ENCODE measurements around the gene TRIM37.
"Not testable (repeated sequence)": the region's sequence is repeated elsewhere in the genome, so short reads cannot be mapped to it uniquely, and the experiment has no call there.

TRIM37 gene

DNA sequence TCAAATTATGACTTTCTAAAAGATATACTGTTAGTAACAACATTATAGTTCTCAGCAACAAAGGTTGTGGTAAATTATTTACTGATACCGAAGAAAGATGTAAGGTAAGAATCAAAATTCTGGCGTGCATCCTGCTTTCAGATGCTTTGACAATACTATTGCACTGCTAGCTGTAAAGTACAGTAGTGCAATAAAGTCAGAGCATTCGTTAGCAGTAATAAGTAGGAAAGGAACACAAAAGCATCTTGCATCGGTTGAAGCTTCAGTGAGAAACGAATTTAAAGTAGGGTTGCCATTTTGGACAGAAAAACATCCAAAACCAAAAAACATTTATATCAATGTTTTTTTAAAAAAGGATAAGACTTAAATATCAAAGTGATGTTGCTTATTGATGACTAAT is 44.3 kb upstream of the TRIM37 start:
- TF ChIP-seq, protein P1, sequence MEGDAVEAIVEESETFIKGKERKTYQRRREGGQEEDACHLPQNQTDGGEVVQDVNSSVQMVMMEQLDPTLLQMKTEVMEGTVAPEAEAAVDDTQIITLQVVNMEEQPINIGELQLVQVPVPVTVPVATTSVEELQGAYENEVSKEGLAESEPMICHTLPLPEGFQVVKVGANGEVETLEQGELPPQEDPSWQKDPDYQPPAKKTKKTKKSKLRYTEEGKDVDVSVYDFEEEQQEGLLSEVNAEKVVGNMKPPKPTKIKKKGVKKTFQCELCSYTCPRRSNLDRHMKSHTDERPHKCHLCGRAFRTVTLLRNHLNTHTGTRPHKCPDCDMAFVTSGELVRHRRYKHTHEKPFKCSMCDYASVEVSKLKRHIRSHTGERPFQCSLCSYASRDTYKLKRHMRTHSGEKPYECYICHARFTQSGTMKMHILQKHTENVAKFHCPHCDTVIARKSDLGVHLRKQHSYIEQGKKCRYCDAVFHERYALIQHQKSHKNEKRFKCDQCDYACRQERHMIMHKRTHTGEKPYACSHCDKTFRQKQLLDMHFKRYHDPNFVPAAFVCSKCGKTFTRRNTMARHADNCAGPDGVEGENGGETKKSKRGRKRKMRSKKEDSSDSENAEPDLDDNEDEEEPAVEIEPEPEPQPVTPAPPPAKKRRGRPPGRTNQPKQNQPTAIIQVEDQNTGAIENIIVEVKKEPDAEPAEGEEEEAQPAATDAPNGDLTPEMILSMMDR (conservative IDR thresholded peaks at IDR 0.05; ENCODE audit: low read depth, low read length), result no peak
- no peak overlapping the region for H3K4me3 ChIP-seq (ENCODE audit: low read depth, low read length)
- DNase-seq (ENCODE audit: low read depth), result no peak

DNA sequence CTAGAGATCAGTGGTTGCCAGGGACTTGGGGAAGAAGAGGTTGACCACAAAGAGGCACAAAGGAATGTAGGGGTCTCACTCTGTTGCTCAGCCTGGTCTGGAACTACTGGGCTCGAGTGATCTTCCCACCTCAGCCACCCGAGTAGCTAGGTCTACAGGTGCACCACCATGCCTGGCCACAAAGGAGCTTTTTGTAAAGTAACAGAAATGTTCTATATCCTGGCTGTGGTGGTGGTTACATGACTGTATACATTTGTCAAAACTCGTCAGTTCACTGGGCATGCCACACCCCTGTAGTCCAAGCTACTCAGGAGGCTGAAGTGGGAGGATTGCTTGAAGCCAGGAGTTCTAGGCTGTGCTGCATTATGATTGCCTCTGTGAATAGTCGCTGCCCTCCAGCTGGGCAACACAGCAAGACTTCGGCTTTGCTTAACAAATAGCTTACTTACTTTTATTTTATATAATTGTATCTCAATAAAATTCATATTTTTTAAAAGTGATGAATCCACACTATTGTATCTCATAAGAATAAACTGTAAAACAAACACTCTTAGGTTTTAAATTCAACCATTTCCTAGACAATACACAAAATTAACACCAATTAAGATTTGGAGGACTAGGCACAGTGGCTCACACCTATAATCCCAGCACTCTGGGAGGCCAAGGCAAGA is 43.3 kb upstream of the TRIM37 start:
- H3K4me3 ChIP-seq (ENCODE audit: low read depth, low read length), result no peak overlapping the region
- DNase-seq (ENCODE audit: low read depth), result no peak
- TF ChIP-seq, protein P1 (conservative IDR thresholded peaks at IDR 0.05; ENCODE audit: low read depth, low read length), result no peak

DNA sequence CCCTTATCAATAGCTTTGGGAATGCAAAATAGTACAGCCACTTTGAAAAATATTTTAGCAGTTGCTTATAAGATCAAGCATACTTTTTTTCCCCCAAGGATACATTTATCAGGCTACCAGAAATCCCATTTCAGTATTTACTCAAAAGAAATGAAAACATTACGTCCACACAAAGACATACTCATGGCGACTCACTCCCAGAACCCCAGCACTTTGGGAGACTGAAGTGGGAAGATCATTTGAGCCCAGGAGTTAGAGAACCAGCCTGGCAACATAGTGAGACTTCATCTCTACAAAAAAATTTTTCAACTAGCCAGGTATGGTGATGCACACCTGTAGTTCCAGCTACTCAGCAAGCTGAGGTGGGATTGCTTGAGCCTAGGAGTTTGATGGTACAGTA is 42.4 kb upstream of the TRIM37 start:
- H3K4me3 ChIP-seq (ENCODE audit: low read depth, low read length), result no peak overlapping the region
- no peak for DNase-seq (ENCODE audit: low read depth)
- TF ChIP-seq, protein P1 (conservative IDR thresholded peaks at IDR 0.05; ENCODE audit: low read depth, low read length), result no peak

DNA sequence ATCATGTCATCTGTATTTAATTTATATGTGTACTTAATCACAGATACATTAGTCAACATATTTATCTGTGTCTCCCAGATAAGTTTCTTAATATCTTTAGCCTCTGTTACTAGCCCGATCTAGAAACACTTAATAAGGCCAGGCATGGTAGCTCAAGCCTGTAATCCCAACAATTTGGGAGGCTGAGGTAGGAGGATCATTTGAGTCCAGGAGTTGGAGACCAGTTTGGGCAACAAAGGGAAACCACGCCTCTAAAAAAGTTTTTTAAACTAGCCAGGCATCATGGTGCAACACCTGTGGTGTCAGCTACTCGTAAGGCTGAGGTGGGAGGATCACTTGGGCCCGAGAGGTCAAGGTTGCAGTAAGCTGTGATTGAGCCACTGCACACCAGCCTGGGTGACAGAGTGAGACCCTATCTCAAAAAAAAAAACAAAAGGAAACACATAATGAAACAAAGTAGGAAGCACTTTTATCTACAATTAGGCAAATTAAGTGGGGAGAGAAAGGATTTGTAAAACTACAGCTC is 39.0 kb upstream of the TRIM37 start:
- TF ChIP-seq, protein P1 (conservative IDR thresholded peaks at IDR 0.05; ENCODE audit: low read depth, low read length), result no peak
- no peak overlapping the region for H3K4me3 ChIP-seq (ENCODE audit: low read depth, low read length)
- no peak for DNase-seq (ENCODE audit: low read depth)

DNA sequence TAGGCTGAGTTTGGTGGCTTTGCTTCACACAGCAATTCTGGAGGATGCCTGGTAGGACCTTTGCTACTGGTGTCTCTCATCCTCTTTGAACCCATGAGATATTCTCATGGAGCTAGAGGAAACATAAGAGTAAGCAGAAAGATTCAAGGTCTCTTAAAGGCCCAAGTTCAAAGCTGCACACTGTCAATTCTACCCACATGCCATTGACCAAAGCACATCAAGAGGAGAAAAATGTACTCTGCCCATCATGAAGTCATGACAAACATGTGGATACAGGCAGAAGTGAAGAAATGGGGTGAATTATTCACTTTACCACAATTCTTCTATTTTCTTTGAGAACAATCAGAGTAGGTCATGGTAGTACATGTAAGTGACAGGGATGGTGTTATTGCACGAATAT is 35.2 kb upstream of the TRIM37 start:
- DNase-seq (ENCODE audit: low read depth), result no peak
- H3K4me3 ChIP-seq (ENCODE audit: low read depth, low read length), result no peak overlapping the region
- TF ChIP-seq, protein P1 (conservative IDR thresholded peaks at IDR 0.05; ENCODE audit: low read depth, low read length), result no peak

DNA sequence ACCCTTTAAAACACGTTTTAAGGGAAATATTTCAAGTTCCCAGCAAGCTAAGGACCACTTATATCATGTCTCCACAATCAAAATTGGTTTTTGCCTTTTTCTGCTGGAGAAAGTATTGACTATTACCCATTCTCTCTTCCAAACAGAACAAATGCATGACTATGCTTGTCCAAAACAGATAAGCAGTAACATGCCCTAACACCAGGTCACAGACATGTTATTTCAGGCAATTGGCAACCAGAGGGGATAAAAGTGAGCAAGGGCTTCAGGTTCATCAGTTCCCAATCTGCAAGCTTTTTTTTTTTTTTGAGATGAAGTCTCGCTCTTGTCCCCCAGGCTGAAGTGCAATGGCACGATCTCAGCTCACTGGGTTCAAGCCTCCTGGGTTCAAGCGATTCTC is 33.3 kb upstream of the TRIM37 start:
- no peak overlapping the region for H3K4me3 ChIP-seq (ENCODE audit: low read depth, low read length)
- TF ChIP-seq, protein P1 (conservative IDR thresholded peaks at IDR 0.05; ENCODE audit: low read depth, low read length), result no peak
- DNase-seq (ENCODE audit: low read depth), result no peak

DNA sequence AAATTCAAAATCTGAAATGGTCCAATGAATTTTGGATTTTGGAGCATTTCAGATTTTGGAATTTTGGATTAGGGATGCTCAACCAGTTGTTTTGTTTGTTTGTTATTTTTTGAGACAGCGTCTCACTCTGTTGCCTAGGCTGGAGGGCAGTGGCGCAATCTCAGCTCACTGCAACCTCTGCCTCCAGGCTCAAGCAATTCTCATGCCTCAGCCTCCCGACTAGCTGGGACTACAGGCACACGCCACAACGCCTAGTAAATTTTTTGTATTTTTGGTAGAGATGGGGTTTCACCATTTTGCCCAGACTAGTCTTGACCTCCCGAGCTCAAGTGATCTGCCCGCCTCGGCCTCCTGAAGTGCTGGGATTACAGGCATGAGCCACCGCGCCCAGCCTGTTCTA is 31.7 kb upstream of the TRIM37 start:
- DNase-seq (ENCODE audit: low read depth); H3K4me3 ChIP-seq (ENCODE audit: low read depth, low read length): not testable (repeated sequence)

Measured in choroid plexus epithelial cell (primary cell).